Calu3 (cell line): ENCODE data around the gene CES2. TPM values are rescaled to one million over a fixed set of nuclear protein-coding genes. Genes with fewer than 3 reads are reported as not detected.

ENCODE experiments used
- BruUV-seq: library from RNA; stranded (reverse); fragments of 400-500 nt; replicated peaks from 2 replicates; lab custom pipeline; 2021; lab: Mats Ljungman, UMichigan
- CTCF ChIA-PET: fragments of 300-600 bp; sonication (Branson Sonifier 250); formaldehyde crosslinking; loops from one replicate; lab custom pipeline; 2022; ENCODE audit warnings: antibody characterized with exemption; lab: Charles Lee
- DNase-seq: peaks from one replicate; pipeline ENCODE4 v3.0.0; 2022
- H3K27ac Mint-ChIP-seq: one replicate; pipeline ENCODE4 v1.8.0; 2022; ENCODE audit warnings: mixed read lengths; ENCODE audit not compliant: unreplicated experiment
- H3K27me3 Mint-ChIP-seq: one replicate; pipeline ENCODE4 v1.8.0; 2022; ENCODE audit warnings: mixed read lengths; ENCODE audit not compliant: unreplicated experiment
- H3K36me3 Mint-ChIP-seq: one replicate; pipeline ENCODE4 v1.8.0; 2022; ENCODE audit warnings: mild to moderate bottlenecking, moderate library complexity, mixed read lengths; ENCODE audit not compliant: insufficient read depth, unreplicated experiment
- H3K4me1 Mint-ChIP-seq: one replicate; pipeline ENCODE4 v1.8.0; 2022; ENCODE audit warnings: mild to moderate bottlenecking, low read depth, mixed read lengths; ENCODE audit not compliant: unreplicated experiment
- H3K4me3 Mint-ChIP-seq: one replicate; pipeline ENCODE4 v1.8.0; 2022; ENCODE audit warnings: mild to moderate bottlenecking, low read depth, moderate library complexity, mixed read lengths; ENCODE audit not compliant: unreplicated experiment
- H3K9me3 Mint-ChIP-seq: one replicate; pipeline ENCODE4 v1.8.0; 2022; ENCODE audit warnings: low read depth, mixed read lengths; ENCODE audit not compliant: unreplicated experiment
- CTCF ChIP-seq: fragments of 200-600 bp; IDR thresholded peaks from one replicate; pipeline ENCODE4 v1.8.0; 2022; ENCODE audit warnings: antibody characterized with exemption; ENCODE audit not compliant: unreplicated experiment
- intact Hi-C: fragments of 100-400 bp; cut with micrococcal nuclease; formaldehyde crosslinking; loops from one replicate; pipeline ENCODE4 v1.10.0; 2022; ENCODE audit not compliant: unreplicated experiment
- total RNA-seq: library from RNA; stranded (reverse); gene quantifications from 2 replicates; pipeline ENCODE4 v1.2.3, GENCODE V29; 2022

Gene CES2
- total RNA-seq, 1 experiment from 2014 or later = 61.1 TPM

GRCh38 chr16:66958857-66959703 is 23.8 kb downstream of the CES2 start:
- Mint-ChIP-seq H3K4me1 (peaks cover 13% of the 10 kb centered on the region), H3K27ac (no peak overlapping the region), H3K4me3 (no peak overlapping the region), H3K27me3 (peaks cover 35% of the 10 kb centered on the region), H3K36me3 (no peaks in the 10 kb centered on the region), H3K9me3 (no peaks in the 10 kb centered on the region)
- intact Hi-C loops = no loop called here
- no TSS peak for BruUV-seq
- DNase-seq = no peak
- CTCF ChIA-PET = no interaction called here
- no peak for TF ChIP-seq CTCF

- Mint-ChIP-seq H3K27ac (no peak overlapping the region), H3K4me3 (no peak overlapping the region), H3K4me1 (peaks cover 11% of the 10 kb centered on the region), H3K36me3 (no peaks in the 10 kb centered on the region), H3K27me3 (peaks cover 41% of the 10 kb centered on the region), H3K9me3 (no peaks in the 10 kb centered on the region)
- CTCF ChIA-PET = no interaction called here
- DNase-seq = no peak
- BruUV-seq = no TSS peak
- intact Hi-C loops = no loop called here
- TF ChIP-seq CTCF = no peak
These were observed 24.4 kb downstream of the CES2 start for GRCh38 chr16:66959704-66960161.

DNA sequence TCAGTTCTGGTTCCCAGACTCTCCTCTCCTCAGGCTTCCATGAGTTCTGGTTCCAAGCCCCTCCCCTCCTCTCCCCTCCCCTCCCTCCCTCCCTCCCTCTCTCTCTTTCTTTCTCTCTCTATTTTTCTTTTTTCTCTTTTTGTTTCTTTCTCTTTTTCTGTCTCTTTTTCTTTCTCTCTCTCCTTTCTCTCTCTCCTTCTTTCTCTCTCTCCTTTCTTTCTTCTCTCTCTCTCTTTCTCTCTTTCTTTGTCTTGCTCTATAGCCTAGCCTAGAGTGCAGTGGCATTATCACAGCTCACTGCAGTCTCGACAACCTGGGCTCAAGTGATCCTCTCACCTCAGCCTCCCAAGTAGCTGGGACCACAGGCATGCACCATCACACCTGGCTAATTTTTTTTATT is 25.0 kb downstream of the CES2 start:
- Mint-ChIP-seq H3K4me1 (peaks cover 11% of the 10 kb centered on the region), H3K27me3 (peaks cover 47% of the 10 kb centered on the region), H3K4me3 (no peak overlapping the region), H3K27ac (no peak overlapping the region), H3K9me3 (no peaks in the 10 kb centered on the region), H3K36me3 (no peaks in the 10 kb centered on the region)
- DNase-seq = no peak
- no TSS peak for BruUV-seq
- TF ChIP-seq CTCF = no peak
- CTCF ChIA-PET = interaction anchor here (1.0 kb wide), 1 partner anchor 8 kb away, joined by 3 read pairs; no protein-coding TSS in a partner anchor
- intact Hi-C loops = no loop called here

- Mint-ChIP-seq H3K27ac (no peak within 1 kb of the TSS), H3K27me3 (peaks cover 56% of the 10 kb centered on the region), H3K36me3 (no peaks in the 10 kb centered on the region), H3K4me1 (peaks cover 11% of the 10 kb centered on the region), H3K9me3 (no peaks in the 10 kb centered on the region), H3K4me3 (no peak within 1 kb of the TSS)
- no TSS peak for BruUV-seq
- intact Hi-C loops = no loop called here
- CTCF ChIA-PET = interaction anchor here (0.6 to 1.0 kb wide), 2 partner anchors 9 to 215 kb away, joined by 3 read pairs; no protein-coding TSS in a partner anchor
- peak; percentile 86 for TF ChIP-seq CTCF
- peak; percentile 80 for DNase-seq
These were observed 25.9 kb downstream of the CES2 start, which contains the start of gene CES3 for GRCh38 chr16:66961065-66961744. Gene CES3, plus strand, starts transcription at chr16:66961266. Its CDS starts 42 bp downstream, at chr16:66961308.
